ENCODE data around the gene LONP2.
A peak's percentile ranks its signal among the peaks of the same experiment; 100 is the strongest.
"Not testable (repeated sequence)": the region's sequence is repeated elsewhere in the genome, so short reads cannot be mapped to it uniquely, and the experiment has no call there.

LONP2 gene

DNA sequence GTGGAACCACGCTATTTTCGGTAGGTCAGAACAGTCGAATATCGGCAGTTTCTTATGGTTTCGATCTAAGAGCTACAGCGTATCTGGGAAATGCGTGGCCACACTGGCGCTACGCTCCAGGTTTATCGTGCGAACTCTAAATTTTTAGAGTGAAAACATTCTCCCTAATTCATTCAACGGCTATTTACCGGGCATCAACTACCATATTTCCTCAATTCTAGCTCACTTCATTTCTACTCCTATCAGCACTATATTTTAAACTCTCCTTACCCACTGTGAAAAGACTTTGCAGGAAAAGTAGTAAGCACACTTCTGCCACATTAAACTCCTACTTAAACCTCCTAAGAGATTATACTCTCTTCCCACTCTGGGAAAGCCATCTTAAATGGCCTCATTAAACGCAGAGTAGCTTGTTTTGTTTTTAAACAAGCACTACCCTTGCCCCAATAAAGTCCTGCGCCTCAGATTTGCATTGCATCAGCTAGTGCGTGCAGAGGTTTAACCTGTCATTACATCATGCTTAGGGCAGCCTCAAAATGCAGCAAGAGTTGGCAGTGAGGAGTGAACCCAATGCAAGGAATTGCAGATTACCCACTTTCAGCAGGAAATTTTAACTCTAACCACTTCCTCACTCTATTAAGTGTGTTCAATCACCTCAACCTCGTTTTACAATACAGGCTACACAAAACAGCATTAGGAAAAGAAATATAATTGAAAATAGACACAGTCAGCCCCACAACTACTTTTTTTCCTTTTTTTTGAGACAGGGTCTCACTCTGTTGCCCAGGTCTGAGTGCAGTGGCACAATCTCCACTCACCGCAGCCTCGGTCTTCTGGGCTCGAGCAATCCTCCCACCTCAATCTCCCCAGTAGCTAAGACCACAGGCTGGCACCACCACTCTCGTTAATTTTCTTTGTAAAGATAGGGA is 122.3 kb downstream of the LONP2 start:
- H3K4me3 ChIP-seq (ENCODE audit: low read length), result peak overlapping the region; percentile 63
- DNase-seq (ENCODE audit: low read depth), result peak; percentile 91
- TF ChIP-seq CTCF (IDR thresholded peaks at IDR 0.05; ENCODE audit: insufficient read depth, low read depth, low read length, missing control alignments), result no peak

DNA sequence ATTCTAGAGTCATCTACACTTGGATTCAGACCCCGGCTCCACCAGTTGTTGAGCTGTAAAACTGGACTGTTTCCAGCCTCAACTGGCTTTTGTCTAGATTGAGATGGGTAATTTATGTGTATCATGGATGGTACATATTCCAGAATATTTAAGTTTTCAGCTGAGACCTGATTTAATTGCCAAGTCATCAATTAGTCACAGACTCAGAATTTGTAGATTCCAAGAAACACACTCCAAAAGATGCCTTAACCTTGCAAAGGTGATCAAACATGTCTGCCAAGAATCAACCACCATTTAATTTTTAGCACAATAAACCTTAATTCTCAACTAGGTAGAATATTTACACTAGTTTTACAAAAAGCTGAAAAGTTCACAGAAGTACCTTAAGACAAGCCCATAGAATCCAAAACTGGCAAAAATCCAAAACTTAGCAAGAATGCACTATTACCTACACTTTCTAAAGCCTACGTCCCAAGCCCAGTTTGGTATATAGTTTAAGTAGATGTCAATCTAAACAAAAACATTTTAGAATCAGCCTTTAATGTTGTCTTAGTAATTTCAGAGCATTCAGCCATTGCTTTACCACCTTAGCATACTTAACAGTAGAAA is 123.4 kb downstream of the LONP2 start:
- peak; percentile 36 for DNase-seq (ENCODE audit: low read depth)
- H3K4me3 ChIP-seq (ENCODE audit: low read length), result no peak overlapping the region
- TF ChIP-seq CTCF (IDR thresholded peaks at IDR 0.05; ENCODE audit: insufficient read depth, low read depth, low read length, missing control alignments), result no peak

GRCh38 chr16:48369765-48370164 is 125.7 kb downstream of the LONP2 start:
- no peak overlapping the region for H3K4me3 ChIP-seq (ENCODE audit: low read length)
- TF ChIP-seq CTCF (IDR thresholded peaks at IDR 0.05; ENCODE audit: insufficient read depth, low read depth, low read length, missing control alignments), result no peak
- no peak for DNase-seq (ENCODE audit: low read depth)

- no peak for TF ChIP-seq CTCF (IDR thresholded peaks at IDR 0.05; ENCODE audit: insufficient read depth, low read depth, low read length, missing control alignments)
- no peak for DNase-seq (ENCODE audit: low read depth)
- no peak overlapping the region for H3K4me3 ChIP-seq (ENCODE audit: low read length)
These were observed 126.1 kb downstream of the LONP2 start for GRCh38 chr16:48370229-48370628.

DNA sequence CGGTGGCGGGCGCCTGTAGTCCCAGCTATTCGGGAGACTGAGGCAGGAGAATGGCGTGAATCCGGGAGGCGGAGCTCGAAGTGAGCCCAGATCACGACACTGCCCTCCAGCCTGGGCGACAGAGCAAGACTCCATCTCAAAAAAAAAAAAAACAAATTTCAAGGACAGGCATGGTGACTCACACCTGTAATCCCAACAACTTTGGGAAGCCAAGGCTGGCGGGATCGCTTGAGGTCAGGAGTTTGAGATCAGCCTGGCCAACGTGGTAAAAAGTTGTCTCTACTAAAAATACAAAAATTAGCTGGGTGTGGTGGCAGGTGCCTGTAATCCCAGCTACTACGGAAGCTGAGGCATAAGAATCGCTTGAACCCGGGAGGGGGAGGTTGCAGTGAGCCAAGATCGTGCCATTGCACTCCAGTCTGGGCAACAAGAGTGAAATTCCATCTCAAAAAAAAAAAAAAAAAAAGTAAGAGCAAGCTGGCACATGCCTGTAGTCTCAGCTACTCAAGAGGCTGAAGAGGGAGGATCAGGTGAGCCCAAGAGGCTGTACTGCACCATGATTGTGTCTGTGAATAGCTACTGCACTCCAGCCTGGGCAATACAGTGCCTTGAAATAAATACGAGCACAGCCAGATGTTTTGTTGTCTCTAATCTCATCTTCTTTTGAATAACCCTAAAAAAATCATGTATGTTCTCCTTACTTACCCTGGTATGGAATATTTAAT is 126.7 kb downstream of the LONP2 start:
- H3K4me3 ChIP-seq (ENCODE audit: low read length), result not testable (repeated sequence)
- DNase-seq (ENCODE audit: low read depth), result peak; percentile 30

DNA sequence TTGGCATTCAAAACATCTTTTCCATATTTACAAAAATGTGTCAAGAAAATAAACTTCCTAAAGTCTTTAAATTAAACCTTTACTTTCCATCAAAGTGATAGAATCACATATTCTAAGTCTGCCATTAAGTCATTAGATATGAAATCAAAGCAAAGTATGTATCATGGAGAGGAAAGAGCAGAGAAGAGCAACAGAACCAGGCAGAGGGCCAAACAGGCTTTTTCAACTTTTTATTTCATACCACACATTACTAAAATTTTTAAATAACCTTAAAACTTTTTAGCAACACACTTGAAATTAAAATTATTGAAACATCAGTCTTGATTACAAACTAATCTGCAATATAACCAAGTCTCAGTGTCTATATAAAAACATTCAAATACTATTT is 127.3 kb downstream of the LONP2 start:
- H3K4me3 ChIP-seq (ENCODE audit: low read length), result no peak overlapping the region
- no peak for TF ChIP-seq CTCF (IDR thresholded peaks at IDR 0.05; ENCODE audit: insufficient read depth, low read depth, low read length, missing control alignments)
- no peak for DNase-seq (ENCODE audit: low read depth)

DNA sequence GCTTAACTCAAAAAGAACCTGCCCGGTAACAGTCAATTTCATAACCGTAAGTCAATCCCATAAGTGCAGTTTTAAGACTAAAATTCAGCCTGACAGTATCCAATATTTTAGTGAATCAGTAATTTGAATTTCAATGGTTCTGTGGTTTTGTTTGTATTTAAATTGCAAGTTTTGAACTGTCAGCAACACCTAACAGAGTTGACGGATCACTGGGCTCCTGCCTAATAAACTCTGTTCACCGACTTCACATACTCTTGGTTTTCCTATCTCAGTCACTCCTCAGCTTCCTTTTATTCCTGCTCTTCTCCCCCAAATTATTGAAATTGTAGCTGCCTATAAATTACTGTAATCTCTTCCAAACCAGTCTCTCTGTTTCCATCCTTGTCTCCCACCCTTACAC is 128.6 kb downstream of the LONP2 start:
- DNase-seq (ENCODE audit: low read depth), result no peak
- H3K4me3 ChIP-seq (ENCODE audit: low read length), result no peak overlapping the region
- TF ChIP-seq CTCF (IDR thresholded peaks at IDR 0.05; ENCODE audit: insufficient read depth, low read depth, low read length, missing control alignments), result no peak
